Transverse colon (tissue), 4 donors: ENCODE results near the gene BHLHE41. TPM values are rescaled to one million over a fixed set of nuclear protein-coding genes. Genes with fewer than 3 reads are reported as not detected.
A peak's percentile ranks its signal among the peaks of the same experiment; 100 is the strongest.

Experiments used
- DNase-seq: peaks from one replicate; pipeline ENCODE4 v3.0.0-alpha.2; 2019
- H3K27ac ChIP-seq, 4 donors: fragments of 200-600 bp; sonication (generic); 2 replicates each; pipeline ENCODE4 v1.5.1; 2016 to 2018; ENCODE audit warnings: inconsistent platforms in 4 of 4
- H3K27me3 ChIP-seq: fragments of 200-600 bp; sonication (generic); 2 replicates; pipeline ENCODE4 v1.5.1; 2017; ENCODE audit warnings: inconsistent platforms
- H3K36me3 ChIP-seq, 4 donors: fragments of 200-600 bp; sonication (generic); 2 replicates each; pipeline ENCODE4 v1.5.1; 2017 to 2019; ENCODE audit warnings: inconsistent platforms in 4 of 4
- H3K4me1 ChIP-seq, 4 donors: fragments of 200-600 bp; sonication (generic); 2 replicates each; pipeline ENCODE4 v1.5.1; 2017 to 2020; ENCODE audit warnings: inconsistent platforms in 4 of 4
- H3K4me3 ChIP-seq, 4 donors: fragments of 200-600 bp; sonication (generic); 1 replicate in 1 of 4; 2 replicates in 3 of 4; pipeline versions ENCODE4 v1.5.1 to v1.6.1; 2017 to 2019; ENCODE audit warnings: inconsistent platforms in 4 of 4
- H3K9me3 ChIP-seq, 2 donors: fragments of 200-600 bp; sonication (generic); 2 replicates each; pipeline ENCODE4 v1.5.1; 2017 to 2019; ENCODE audit warnings: inconsistent platforms in 2 of 2
- CTCF ChIP-seq, 5 experiments: fragments of 200-600 bp in 3 of 5; fragments of 450-650 bp in 2 of 5; sonication (generic) in 3 of 5; IDR thresholded peaks; 1 replicate in 2 of 5; 2 replicates in 3 of 5; pipeline ENCODE4 v1.5.1; 2016 to 2017; ENCODE audit warnings: antibody characterized with exemption in 5 of 5, inconsistent platforms in 3 of 5, mild to moderate bottlenecking in 2 of 5, moderate library complexity in 1 of 5
- EP300 ChIP-seq: sonication (generic); formaldehyde crosslinking; IDR thresholded peaks from one replicate; pipeline ENCODE4 v1.6.1; 2017; ENCODE audit warnings: antibody characterized with exemption, low read depth
- POLR2A ChIP-seq: fragments of 450-650 bp; IDR thresholded peaks from one replicate; pipeline ENCODE4 v1.6.1; 2016; ENCODE audit warnings: antibody characterized with exemption, mild to moderate bottlenecking, moderate library complexity
- POLR2AphosphoS5 ChIP-seq, 3 donors: sonication (generic); formaldehyde crosslinking; IDR thresholded peaks; one replicate each; pipeline ENCODE4 v1.6.1; 2016; ENCODE audit warnings: antibody characterized with exemption in 3 of 3
- WGBS, 2 donors: methylation state at CpG; one replicate each; pipeline ENCODE4 v1.1.5; 2018; ENCODE audit warnings: low coverage in 1 of 2; 5-methylcytosine and 5-hydroxymethylcytosine counted together
- in situ Hi-C, 4 donors: fragments of 200-750 bp; cut with MboI; loops; one replicate each; pipeline versions ENCODE4 v1.15.0 to v1.15.1; 2017; ENCODE audit warnings: low sequenced_read_pairs in 3 of 4, low pct_ligation_motif_present in 1 of 4, low pct_unique_long_range_greater_than_20kb in 1 of 4
- intact Hi-C: fragments of 100-400 bp; cut with DNase I; formaldehyde crosslinking; loops from one replicate; pipeline ENCODE4 v1.15.1; 2023; ENCODE audit warnings: low total_unique reads
- total RNA-seq, 4 donors: library from RNA; depleted of rRNA; stranded (reverse); fragments of >200 nt; gene quantifications; one replicate each; pipeline ENCODE4 v1.1.0, GENCODE V29; 2016

The BHLHE41 gene
- total RNA-seq, 4 donors from 2014 or later: 12.2 to 22.8 (median 18.1) TPM; not detected in 1

- no peaks in the 10 kb centered on the region for H3K9me3 ChIP-seq
- H3K36me3 ChIP-seq: no peaks in the 10 kb centered on the region
- 71 to 88% methylated on average over 3 to 4 of the region's 4 CpGs for WGBS, 2 donors
- no peaks in the 10 kb centered on the region for H3K27me3 ChIP-seq
- no peak overlapping the region for H3K27ac ChIP-seq
- in situ Hi-C loops: loop anchor here in 3 of 4 donors (25.0 kb wide), 2 partner anchors 306 to 531 kb away; no protein-coding TSS in a partner anchor
- no peak overlapping the region for H3K4me3 ChIP-seq
- intact Hi-C loops: no loop called here
- DNase-seq: no peak
- TF ChIP-seq POLR2AphosphoS5 (IDR thresholded peaks at IDR 0.05) (no peak), EP300 (no peak), POLR2A (no peak), CTCF (IDR thresholded peaks at IDR 0.05) (no peak)
- peaks cover 0 to 6% (median 2%) of the 10 kb centered on the region in 4 donors for H3K4me1 ChIP-seq
These were observed 18.5 kb downstream of the BHLHE41 start for GRCh38 chr12:26106347-26106746.

DNA sequence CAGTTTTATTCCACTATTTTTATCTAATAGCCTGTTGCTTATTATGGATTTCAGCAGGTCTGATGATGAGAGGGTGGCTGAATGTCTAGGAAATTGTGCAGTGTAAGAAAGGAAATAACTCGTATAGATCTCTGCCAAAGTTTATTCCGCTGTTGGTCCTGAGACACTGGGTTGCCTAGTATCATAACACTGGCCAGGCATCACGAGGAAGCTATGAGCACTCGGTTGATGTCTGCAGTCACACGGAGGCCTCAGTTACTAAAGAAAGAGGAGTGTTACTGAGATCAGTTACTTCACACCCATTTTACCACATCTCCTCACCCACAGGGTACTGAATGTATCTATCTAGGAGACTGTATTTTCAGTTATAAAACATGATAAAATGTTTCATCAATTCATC, 21.9 kb downstream of the BHLHE41 start:
- no peaks in the 10 kb centered on the region for H3K36me3 ChIP-seq

DNA sequence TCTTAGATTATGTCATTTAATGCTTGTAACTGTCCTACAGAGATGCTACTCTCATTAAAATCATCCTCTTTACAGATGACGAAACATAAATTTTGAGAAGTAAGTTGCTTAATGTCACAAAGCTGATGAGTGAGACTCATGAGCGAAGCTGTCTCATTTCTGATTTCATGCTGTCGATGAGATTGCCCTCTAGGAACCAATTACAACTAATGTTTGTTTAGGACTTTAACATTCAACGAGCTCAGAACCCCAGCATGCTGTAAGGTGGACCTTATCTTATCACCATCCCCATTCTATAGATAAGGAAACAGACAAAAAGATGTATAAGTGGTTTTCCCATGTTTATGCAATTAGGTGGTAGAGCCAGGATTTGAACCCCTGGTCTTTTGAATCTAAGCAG, 23.1 kb downstream of the BHLHE41 start:
- Histone ChIP-seq H3K36me3 (no peaks in the 10 kb centered on the region), H3K27me3 (no peaks in the 10 kb centered on the region), H3K4me3 (no peak overlapping the region), H3K27ac (no peak overlapping the region), H3K9me3 (no peaks in the 10 kb centered on the region), H3K4me1 (peaks cover 0 to 14% (median 4%) of the 10 kb centered on the region in 4 donors)
- TF ChIP-seq CTCF (IDR thresholded peaks at IDR 0.05) (no peak), POLR2AphosphoS5 (IDR thresholded peaks at IDR 0.05) (no peak), POLR2A (no peak), EP300 (no peak)
- no peak for DNase-seq
- intact Hi-C loops (no loop called here), in situ Hi-C loops (loop anchor here in 3 of 4 donors (25.0 kb wide), 2 partner anchors 311 to 536 kb away; no protein-coding TSS in a partner anchor)
- WGBS, 2 donors: 61 to 66% methylated on average over 3 to 4 of the region's 4 CpGs

More for the DNA sequence above, 21.9 kb downstream of the BHLHE41 start:
- Histone ChIP-seq H3K27ac (no peak overlapping the region), H3K4me1 (peaks cover 0 to 14% (median 4%) of the 10 kb centered on the region in 4 donors), H3K9me3 (no peaks in the 10 kb centered on the region), H3K27me3 (no peaks in the 10 kb centered on the region), H3K4me3 (no peak overlapping the region)
- TF ChIP-seq POLR2AphosphoS5 (IDR thresholded peaks at IDR 0.05) (no peak), POLR2A (no peak)
- intact Hi-C loops (no loop called here), in situ Hi-C loops (loop anchor here in 3 of 4 donors (25.0 kb wide), 2 partner anchors 309 to 534 kb away; no protein-coding TSS in a partner anchor)
- DNase-seq: no peak
- WGBS, 2 donors: 78 to 86% methylated on average over 2 to 5 of the region's 5 CpGs

DNA sequence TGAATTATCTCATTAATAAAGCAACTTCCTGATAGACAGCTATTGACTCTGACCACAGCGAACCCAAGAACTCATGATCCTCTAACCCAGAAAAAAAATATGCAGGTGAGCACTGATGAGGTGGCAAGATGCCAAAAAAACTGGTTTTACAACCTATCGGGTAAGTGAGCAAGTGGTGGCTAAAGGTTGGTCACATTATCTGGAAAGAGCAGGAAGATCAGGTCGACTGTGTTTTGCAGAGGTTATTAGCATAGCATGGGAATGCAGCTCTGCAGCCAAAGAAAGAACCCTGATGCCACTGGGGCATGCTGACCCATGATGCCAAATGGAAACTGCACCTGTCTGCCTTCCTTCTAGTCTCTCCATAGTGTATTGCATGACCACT, 23.5 kb downstream of the BHLHE41 start:
- no peak for TF ChIP-seq CTCF (IDR thresholded peaks at IDR 0.05)
- TF ChIP-seq POLR2AphosphoS5 (IDR thresholded peaks at IDR 0.05): peak in 2 of 3 donors; percentile 44 to 60
- TF ChIP-seq POLR2A: no peak
- TF ChIP-seq EP300: no peak
- Histone ChIP-seq H3K4me1 (peaks cover 0 to 14% (median 4%) of the 10 kb centered on the region in 4 donors), H3K4me3 (no peak overlapping the region), H3K36me3 (no peaks in the 10 kb centered on the region), H3K9me3 (no peaks in the 10 kb centered on the region), H3K27me3 (no peaks in the 10 kb centered on the region), H3K27ac (no peak overlapping the region)
- DNase-seq: peak; percentile 48
- in situ Hi-C loops: loop anchor here in 3 of 4 donors (25.0 kb wide), 2 partner anchors 311 to 536 kb away; no protein-coding TSS in a partner anchor
- intact Hi-C loops: no loop called here
- 29 to 38% methylated on average over 3 of the region's 3 CpGs for WGBS, 2 donors
